C4-2B (cell line): ENCODE measurements around the gene STAM.

ENCODE experiments used
- ZFX ChIP-seq: fragments of 450-650 bp; IDR thresholded peaks from 2 replicates; pipeline ENCODE4 v1.6.1; 2017
- TF ChIP-seq, protein P1 (sequence below): fragments of 450-650 bp; conservative IDR thresholded peaks from 2 replicates; pipeline ENCODE4 v1.5.1; 2017; ENCODE audit warnings: mild to moderate bottlenecking

DNA sequence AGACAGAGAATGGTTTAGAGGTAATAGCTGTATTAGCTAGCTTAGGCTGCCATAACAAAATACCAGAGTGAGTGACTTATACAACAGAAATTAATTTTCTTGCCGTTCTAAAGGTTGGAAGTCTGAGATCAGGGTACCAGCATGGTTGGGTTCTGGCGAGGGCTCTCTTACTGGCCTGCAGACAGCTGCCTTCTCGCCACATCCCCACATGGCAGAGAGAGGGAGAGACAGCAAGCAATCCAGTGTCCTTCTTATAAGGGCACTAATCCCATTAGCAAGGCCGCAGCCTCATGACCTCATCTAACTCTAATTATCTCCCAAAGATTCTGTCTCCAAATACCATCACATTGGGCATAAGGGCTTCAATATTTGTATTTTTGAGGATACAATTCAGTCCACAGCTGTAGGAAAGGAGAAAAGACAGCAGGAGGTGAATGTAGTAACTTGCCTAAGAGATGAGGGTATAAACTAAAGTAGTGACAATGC lies 3.6 kb upstream of the STAM start:
- TF ChIP-seq, protein P1, sequence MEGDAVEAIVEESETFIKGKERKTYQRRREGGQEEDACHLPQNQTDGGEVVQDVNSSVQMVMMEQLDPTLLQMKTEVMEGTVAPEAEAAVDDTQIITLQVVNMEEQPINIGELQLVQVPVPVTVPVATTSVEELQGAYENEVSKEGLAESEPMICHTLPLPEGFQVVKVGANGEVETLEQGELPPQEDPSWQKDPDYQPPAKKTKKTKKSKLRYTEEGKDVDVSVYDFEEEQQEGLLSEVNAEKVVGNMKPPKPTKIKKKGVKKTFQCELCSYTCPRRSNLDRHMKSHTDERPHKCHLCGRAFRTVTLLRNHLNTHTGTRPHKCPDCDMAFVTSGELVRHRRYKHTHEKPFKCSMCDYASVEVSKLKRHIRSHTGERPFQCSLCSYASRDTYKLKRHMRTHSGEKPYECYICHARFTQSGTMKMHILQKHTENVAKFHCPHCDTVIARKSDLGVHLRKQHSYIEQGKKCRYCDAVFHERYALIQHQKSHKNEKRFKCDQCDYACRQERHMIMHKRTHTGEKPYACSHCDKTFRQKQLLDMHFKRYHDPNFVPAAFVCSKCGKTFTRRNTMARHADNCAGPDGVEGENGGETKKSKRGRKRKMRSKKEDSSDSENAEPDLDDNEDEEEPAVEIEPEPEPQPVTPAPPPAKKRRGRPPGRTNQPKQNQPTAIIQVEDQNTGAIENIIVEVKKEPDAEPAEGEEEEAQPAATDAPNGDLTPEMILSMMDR: no peak
- TF ChIP-seq ZFX: no peak
